Fibroblast of skin of scalp (primary cell): ENCODE results near the gene ADSS1.
"Not testable (repeated sequence)": the region's sequence is repeated elsewhere in the genome, so short reads cannot be mapped to it uniquely, and the experiment has no call there.

Experiments
- DNase-seq: peaks from one replicate; pipeline ENCODE4 v3.0.0-alpha.2; 2013

ADSS1 gene

GRCh38 chr14:104734601-104734990, 10.6 kb downstream of the ADSS1 start:
- DNase-seq = no peak

GRCh38 chr14:104734991-104735779, 11.2 kb downstream of the ADSS1 start:
- no peak for DNase-seq

- DNase-seq = peak; percentile 65
Measured at GRCh38 chr14:104735830-104736642, 12.0 kb downstream of the ADSS1 start.

- DNase-seq = no peak
Measured at GRCh38 chr14:104738375-104739019, 14.5 kb downstream of the ADSS1 start.

- DNase-seq = no peak
Measured at GRCh38 chr14:104739026-104739425, 15.0 kb downstream of the ADSS1 start.

- no peak for DNase-seq
Measured at GRCh38 chr14:104739546-104740516, 15.8 kb downstream of the ADSS1 start.

- DNase-seq = no peak
Measured at GRCh38 chr14:104741108-104741802, 17.2 kb downstream of the ADSS1 start.

GRCh38 chr14:104741803-104742251, 17.8 kb downstream of the ADSS1 start:
- DNase-seq = no peak

GRCh38 chr14:104742586-104743455, 18.8 kb downstream of the ADSS1 start:
- DNase-seq = no peak

- peak; percentile 60 for DNase-seq
Measured at GRCh38 chr14:104743461-104744380, 19.7 kb downstream of the ADSS1 start.

- DNase-seq = no peak
Measured at GRCh38 chr14:104744484-104744883, 20.5 kb downstream of the ADSS1 start.

- DNase-seq = no peak
Measured at GRCh38 chr14:104745431-104745830, 21.4 kb downstream of the ADSS1 start.

- DNase-seq = no peak
Measured at GRCh38 chr14:104746071-104746545, 22.1 kb downstream of the ADSS1 start.

GRCh38 chr14:104746934-104747481, 23.0 kb downstream of the ADSS1 start:
- DNase-seq = no peak

GRCh38 chr14:104747876-104748275, 23.8 kb downstream of the ADSS1 start:
- DNase-seq = no peak

- peak; percentile 55 for DNase-seq
Measured at GRCh38 chr14:104749111-104749649, 25.2 kb downstream of the ADSS1 start.

- peak; percentile 55 for DNase-seq
Measured at GRCh38 chr14:104750056-104750752, 26.2 kb downstream of the ADSS1 start.

- not testable (repeated sequence) for DNase-seq
Measured at GRCh38 chr14:104750753-104751057, 26.7 kb downstream of the ADSS1 start.
